ENCODE results near the gene STXBP5.

STXBP5 gene

GRCh38 chr6:147204060-147204785, at the start of gene STXBP5:
TSS of gene STXBP5 (plus strand) at chr6:147204417. CDS start at chr6:147204533, 116 bp downstream.
- DNase-seq: peak; percentile 30

- no peak for DNase-seq
These were observed 49.8 kb upstream of the STXBP5 start for GRCh38 chr6:147154454-147154853.

GRCh38 chr6:147156218-147156617, 48.0 kb upstream of the STXBP5 start:
- DNase-seq: no peak

- no peak for DNase-seq
These were observed 47.3 kb upstream of the STXBP5 start for GRCh38 chr6:147156799-147157382.

GRCh38 chr6:147157930-147158329, 46.3 kb upstream of the STXBP5 start:
- no peak for DNase-seq

- DNase-seq: no peak
These were observed 45.3 kb upstream of the STXBP5 start for GRCh38 chr6:147158881-147159280.

- DNase-seq: no peak
These were observed 44.5 kb upstream of the STXBP5 start for GRCh38 chr6:147159536-147160374.

- no peak for DNase-seq
These were observed 43.6 kb upstream of the STXBP5 start for GRCh38 chr6:147160593-147160992.

GRCh38 chr6:147161253-147161973, 42.8 kb upstream of the STXBP5 start:
- DNase-seq: no peak

- no peak for DNase-seq
These were observed 42.2 kb upstream of the STXBP5 start for GRCh38 chr6:147161974-147162495.

- DNase-seq: no peak
These were observed 39.5 kb upstream of the STXBP5 start for GRCh38 chr6:147164761-147165160.

GRCh38 chr6:147166360-147166944, 37.8 kb upstream of the STXBP5 start:
- DNase-seq: no peak

GRCh38 chr6:147166992-147167391, 37.2 kb upstream of the STXBP5 start:
- DNase-seq: no peak

GRCh38 chr6:147167576-147168461, 36.4 kb upstream of the STXBP5 start:
- DNase-seq: no peak

GRCh38 chr6:147169529-147169928, 34.7 kb upstream of the STXBP5 start:
- DNase-seq: no peak

- DNase-seq: no peak
These were observed 33.9 kb upstream of the STXBP5 start for GRCh38 chr6:147170269-147170668.

GRCh38 chr6:147173140-147173539, 31.1 kb upstream of the STXBP5 start:
- no peak for DNase-seq

GRCh38 chr6:147173675-147174308, 30.4 kb upstream of the STXBP5 start:
- no peak for DNase-seq

- no peak for DNase-seq
These were observed 27.4 kb upstream of the STXBP5 start for GRCh38 chr6:147176795-147177194.

GRCh38 chr6:147177286-147177685, 26.9 kb upstream of the STXBP5 start:
- DNase-seq: no peak

- no peak for DNase-seq
These were observed 25.9 kb upstream of the STXBP5 start for GRCh38 chr6:147178355-147178754.

All from CD4-positive, alpha-beta T cell treated with Interleukin-15 for 1 hour (primary cell).